ENCODE measurements around the gene ZC3H14.

The ZC3H14 gene

DNA sequence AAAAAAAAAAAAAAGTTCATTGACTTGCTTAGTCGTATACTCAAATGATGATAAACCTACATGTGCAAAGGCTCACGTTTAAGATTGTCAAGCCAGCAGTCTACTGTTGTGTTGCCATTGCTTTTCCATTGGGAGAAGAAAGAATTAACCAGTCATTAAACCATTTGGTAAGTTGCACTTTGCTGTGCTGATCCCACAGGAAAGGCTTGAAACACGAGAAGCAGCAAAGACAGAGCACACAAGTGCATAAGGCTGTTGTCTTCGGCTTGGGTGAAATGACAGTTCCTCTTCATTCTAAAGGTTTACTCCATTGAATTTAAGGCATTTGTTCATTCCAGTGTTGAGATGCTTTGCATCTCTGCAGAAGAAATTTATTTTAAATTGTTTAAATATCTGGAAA is 50.1 kb downstream of the ZC3H14 start:
- no peak overlapping the region for H3K4me3 ChIP-seq (ENCODE audit: low read depth, low read length)
- no peak for DNase-seq (ENCODE audit: low read depth)
- in situ Hi-C loops (cut with HindIII; ENCODE audit: low sequenced_read_pairs) = loop anchor here (25.0 kb wide), 1 partner anchor 249 kb away; no protein-coding TSS in a partner anchor
- TF ChIP-seq, protein P1, sequence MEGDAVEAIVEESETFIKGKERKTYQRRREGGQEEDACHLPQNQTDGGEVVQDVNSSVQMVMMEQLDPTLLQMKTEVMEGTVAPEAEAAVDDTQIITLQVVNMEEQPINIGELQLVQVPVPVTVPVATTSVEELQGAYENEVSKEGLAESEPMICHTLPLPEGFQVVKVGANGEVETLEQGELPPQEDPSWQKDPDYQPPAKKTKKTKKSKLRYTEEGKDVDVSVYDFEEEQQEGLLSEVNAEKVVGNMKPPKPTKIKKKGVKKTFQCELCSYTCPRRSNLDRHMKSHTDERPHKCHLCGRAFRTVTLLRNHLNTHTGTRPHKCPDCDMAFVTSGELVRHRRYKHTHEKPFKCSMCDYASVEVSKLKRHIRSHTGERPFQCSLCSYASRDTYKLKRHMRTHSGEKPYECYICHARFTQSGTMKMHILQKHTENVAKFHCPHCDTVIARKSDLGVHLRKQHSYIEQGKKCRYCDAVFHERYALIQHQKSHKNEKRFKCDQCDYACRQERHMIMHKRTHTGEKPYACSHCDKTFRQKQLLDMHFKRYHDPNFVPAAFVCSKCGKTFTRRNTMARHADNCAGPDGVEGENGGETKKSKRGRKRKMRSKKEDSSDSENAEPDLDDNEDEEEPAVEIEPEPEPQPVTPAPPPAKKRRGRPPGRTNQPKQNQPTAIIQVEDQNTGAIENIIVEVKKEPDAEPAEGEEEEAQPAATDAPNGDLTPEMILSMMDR (IDR thresholded peaks at IDR 0.05; ENCODE audit: low read depth, low read length, missing control alignments) = no peak

DNA sequence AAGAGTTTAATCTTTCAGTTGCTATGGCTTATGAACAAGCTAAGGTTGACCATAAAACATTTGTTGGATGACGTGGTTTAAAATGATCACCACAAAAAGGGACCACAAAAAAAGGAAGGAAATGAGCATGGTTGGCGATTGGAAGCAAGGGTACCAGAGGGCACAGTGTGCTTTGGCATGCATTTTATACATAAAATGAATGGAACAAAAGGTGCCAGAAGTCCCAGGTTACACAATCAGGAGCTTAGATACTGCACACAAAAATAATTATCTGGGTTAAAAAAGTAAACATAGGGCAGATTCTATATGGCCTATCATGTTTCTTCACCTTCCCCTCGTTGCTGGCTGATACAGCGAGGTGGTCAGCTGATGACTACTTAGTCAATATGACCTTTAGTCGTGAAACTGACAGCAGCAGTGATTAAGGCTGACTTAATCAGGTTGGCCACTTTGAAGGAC is 50.7 kb downstream of the ZC3H14 start:
- TF ChIP-seq, protein P1 (IDR thresholded peaks at IDR 0.05; ENCODE audit: low read depth, low read length, missing control alignments) = no peak
- in situ Hi-C loops (cut with HindIII; ENCODE audit: low sequenced_read_pairs) = loop anchor here (25.0 kb wide), 1 partner anchor 249 kb away; no protein-coding TSS in a partner anchor
- no peak overlapping the region for H3K4me3 ChIP-seq (ENCODE audit: low read depth, low read length)
- peak; percentile 83 for DNase-seq (ENCODE audit: low read depth)

DNA sequence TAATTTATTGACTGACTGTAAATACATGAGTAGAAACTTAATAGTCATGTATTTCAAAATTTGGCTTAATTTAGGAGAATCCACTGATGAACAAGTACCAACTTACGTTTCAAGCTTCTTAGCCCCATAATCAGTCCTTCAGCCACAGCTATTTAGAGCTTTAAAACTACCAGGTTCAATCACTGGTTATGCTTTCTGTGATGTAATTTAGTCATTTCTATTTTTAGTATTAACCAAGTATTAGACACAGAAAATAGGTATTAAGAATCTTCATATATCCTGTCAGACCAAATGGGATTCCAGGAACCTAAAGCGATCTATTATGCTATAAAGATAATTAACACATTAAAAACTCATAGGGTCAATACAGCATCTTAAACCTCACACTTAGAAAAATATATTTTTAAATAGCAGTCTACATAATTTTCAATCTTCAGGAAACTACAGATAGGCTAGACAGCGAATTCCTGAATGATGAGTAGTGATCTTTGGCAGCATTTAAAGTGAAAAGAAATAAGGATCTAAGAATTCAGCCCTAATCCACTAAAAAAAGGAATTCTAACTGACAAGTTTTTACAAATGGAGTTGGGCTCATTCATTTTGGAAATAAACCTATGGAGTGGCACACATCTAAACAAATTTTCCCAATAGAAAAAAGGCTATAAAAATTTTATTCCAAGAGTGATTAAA is 51.5 kb downstream of the ZC3H14 start:
- DNase-seq (ENCODE audit: low read depth) = peak; percentile 49
- no peak overlapping the region for H3K4me3 ChIP-seq (ENCODE audit: low read depth, low read length)

DNA sequence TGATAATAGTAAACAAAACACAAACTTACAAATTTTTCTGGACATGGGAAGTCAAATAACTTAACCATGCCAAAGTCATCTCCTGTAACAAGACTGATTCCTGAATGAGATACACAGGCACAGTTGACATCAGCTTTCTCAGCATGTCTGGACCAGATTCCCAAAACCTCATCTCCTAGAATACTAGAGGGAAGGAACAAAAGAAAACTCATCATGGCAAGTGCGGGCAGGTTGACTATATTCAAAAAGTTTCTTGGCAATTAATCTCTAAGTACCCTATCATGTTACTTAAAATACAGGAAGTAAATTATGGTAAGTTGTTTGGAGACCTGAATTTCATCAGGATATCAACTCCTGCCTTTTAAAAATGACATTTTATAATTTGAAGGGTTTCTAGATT is 53.9 kb downstream of the ZC3H14 start:
- TF ChIP-seq, protein P1 (IDR thresholded peaks at IDR 0.05; ENCODE audit: low read depth, low read length, missing control alignments) = no peak
- in situ Hi-C loops (cut with HindIII; ENCODE audit: low sequenced_read_pairs) = loop anchor here (25.0 kb wide), 1 partner anchor 246 kb away; no protein-coding TSS in a partner anchor
- no peak overlapping the region for H3K4me3 ChIP-seq (ENCODE audit: low read depth, low read length)
- DNase-seq (ENCODE audit: low read depth) = no peak

More for the DNA sequence above, 51.5 kb downstream of the ZC3H14 start:
- in situ Hi-C loops (cut with HindIII; ENCODE audit: low sequenced_read_pairs) = loop anchor here (25.0 kb wide), 1 partner anchor 248 kb away; no protein-coding TSS in a partner anchor
- TF ChIP-seq, protein P1 (IDR thresholded peaks at IDR 0.05; ENCODE audit: low read depth, low read length, missing control alignments) = no peak

DNA sequence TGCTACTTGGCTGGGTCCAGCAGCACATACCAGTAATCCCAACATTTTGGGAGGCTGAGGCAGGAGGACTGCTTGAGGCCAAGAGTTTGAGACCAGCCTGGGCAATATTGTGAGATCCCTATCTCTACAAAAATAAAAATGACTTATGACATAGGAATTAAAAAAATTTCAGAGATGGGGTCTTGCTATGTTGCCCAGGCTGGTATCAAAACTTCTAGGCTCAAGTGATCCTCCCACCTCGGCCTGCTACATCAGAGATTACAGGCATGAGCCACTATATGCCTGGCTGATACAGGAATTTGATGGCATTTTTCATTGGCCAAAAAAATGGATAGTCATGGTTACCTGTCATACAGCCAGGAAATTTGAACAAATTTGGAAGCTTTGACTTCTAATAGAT is 54.6 kb downstream of the ZC3H14 start:
- TF ChIP-seq, protein P1 (IDR thresholded peaks at IDR 0.05; ENCODE audit: low read depth, low read length, missing control alignments) = no peak
- in situ Hi-C loops (cut with HindIII; ENCODE audit: low sequenced_read_pairs) = loop anchor here (25.0 kb wide), 1 partner anchor 245 kb away; no protein-coding TSS in a partner anchor
- H3K4me3 ChIP-seq (ENCODE audit: low read depth, low read length) = no peak overlapping the region
- no peak for DNase-seq (ENCODE audit: low read depth)

DNA sequence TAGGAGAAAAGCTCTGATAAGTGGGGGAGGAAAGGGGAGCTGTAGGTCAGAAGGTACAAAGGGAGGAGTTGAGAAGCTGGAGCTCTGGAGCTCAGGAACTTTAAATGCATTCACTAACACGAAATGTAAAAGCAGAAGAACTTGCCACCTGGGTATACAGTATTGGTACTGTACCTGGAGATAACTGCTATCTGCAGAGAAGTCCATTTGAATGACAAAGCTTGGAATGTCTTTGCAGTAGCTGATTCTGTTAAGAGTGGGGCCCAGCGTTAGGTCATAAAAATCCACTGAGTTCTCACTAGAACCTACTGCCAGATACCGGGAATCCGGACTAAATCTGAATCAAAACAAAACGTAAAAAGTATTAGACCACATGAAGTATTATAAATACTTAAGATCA is 55.6 kb downstream of the ZC3H14 start:
- TF ChIP-seq, protein P1 (IDR thresholded peaks at IDR 0.05; ENCODE audit: low read depth, low read length, missing control alignments) = no peak
- in situ Hi-C loops (cut with HindIII; ENCODE audit: low sequenced_read_pairs) = loop anchor here (25.0 kb wide), 1 partner anchor 244 kb away; no protein-coding TSS in a partner anchor
- DNase-seq (ENCODE audit: low read depth) = no peak
- H3K4me3 ChIP-seq (ENCODE audit: low read depth, low read length) = no peak overlapping the region
